Measurements from ENCODE around the gene GABRB2.
"Not testable (repeated sequence)": the region's sequence is repeated elsewhere in the genome, so short reads cannot be mapped to it uniquely, and the experiment has no call there.

GABRB2 gene

GRCh38 chr5:161385027-161385426 lies 161.5 kb downstream of the GABRB2 start:
- no peak for DNase-seq

GRCh38 chr5:161382685-161383084 lies 163.8 kb downstream of the GABRB2 start:
- DNase-seq: no peak

GRCh38 chr5:161380486-161380885 lies 166.0 kb downstream of the GABRB2 start:
- no peak for DNase-seq

GRCh38 chr5:161378701-161379100 lies 167.8 kb downstream of the GABRB2 start:
- no peak for DNase-seq

- DNase-seq: no peak
Measured at GRCh38 chr5:161376034-161376433, 170.5 kb downstream of the GABRB2 start.

- DNase-seq: no peak
Measured at GRCh38 chr5:161373345-161373707, 173.2 kb downstream of the GABRB2 start.

GRCh38 chr5:161372682-161373344 lies 173.7 kb downstream of the GABRB2 start:
- DNase-seq: no peak

GRCh38 chr5:161369022-161369421 lies 177.5 kb downstream of the GABRB2 start:
- no peak for DNase-seq

GRCh38 chr5:161358446-161358845 lies 188.1 kb downstream of the GABRB2 start:
- DNase-seq: no peak

GRCh38 chr5:161344234-161344633 lies 202.3 kb downstream of the GABRB2 start:
- DNase-seq: no peak

- DNase-seq: no peak
Measured at GRCh38 chr5:161342886-161343285, 203.6 kb downstream of the GABRB2 start.

GRCh38 chr5:161340012-161340411 lies 206.5 kb downstream of the GABRB2 start:
- DNase-seq: no peak

- DNase-seq: no peak
Measured at GRCh38 chr5:161333194-161333880, 213.2 kb downstream of the GABRB2 start.

GRCh38 chr5:161332343-161332742 lies 214.2 kb downstream of the GABRB2 start:
- no peak for DNase-seq

GRCh38 chr5:161314033-161314432 lies 232.5 kb downstream of the GABRB2 start:
- no peak for DNase-seq

GRCh38 chr5:161312882-161313281 lies 233.6 kb downstream of the GABRB2 start:
- no peak for DNase-seq

GRCh38 chr5:161311965-161312364 lies 234.6 kb downstream of the GABRB2 start:
- no peak for DNase-seq

- no peak for DNase-seq
Measured at GRCh38 chr5:161311146-161311708, 235.3 kb downstream of the GABRB2 start.

- no peak for DNase-seq
Measured at GRCh38 chr5:161306351-161306995, 240.1 kb downstream of the GABRB2 start.

- no peak for DNase-seq
Measured at GRCh38 chr5:161305601-161306000, 240.9 kb downstream of the GABRB2 start.

- DNase-seq: no peak
Measured at GRCh38 chr5:161302559-161302958, 244.0 kb downstream of the GABRB2 start.

- DNase-seq: no peak
Measured at GRCh38 chr5:161301586-161301985, 244.9 kb downstream of the GABRB2 start.

- DNase-seq: no peak
Measured at GRCh38 chr5:161299053-161299452, 247.5 kb downstream of the GABRB2 start.

GRCh38 chr5:161297388-161297787 lies 249.1 kb downstream of the GABRB2 start:
- not testable (repeated sequence) for DNase-seq

All from CD4-positive, alpha-beta T cell treated with Interleukin-10 for 1 hour (primary cell).